ENCODE results near the gene SIK3.

GRCh38 chr11:116882386-116882785, 215.8 kb downstream of the SIK3 start:
- TF ChIP-seq, protein P1, sequence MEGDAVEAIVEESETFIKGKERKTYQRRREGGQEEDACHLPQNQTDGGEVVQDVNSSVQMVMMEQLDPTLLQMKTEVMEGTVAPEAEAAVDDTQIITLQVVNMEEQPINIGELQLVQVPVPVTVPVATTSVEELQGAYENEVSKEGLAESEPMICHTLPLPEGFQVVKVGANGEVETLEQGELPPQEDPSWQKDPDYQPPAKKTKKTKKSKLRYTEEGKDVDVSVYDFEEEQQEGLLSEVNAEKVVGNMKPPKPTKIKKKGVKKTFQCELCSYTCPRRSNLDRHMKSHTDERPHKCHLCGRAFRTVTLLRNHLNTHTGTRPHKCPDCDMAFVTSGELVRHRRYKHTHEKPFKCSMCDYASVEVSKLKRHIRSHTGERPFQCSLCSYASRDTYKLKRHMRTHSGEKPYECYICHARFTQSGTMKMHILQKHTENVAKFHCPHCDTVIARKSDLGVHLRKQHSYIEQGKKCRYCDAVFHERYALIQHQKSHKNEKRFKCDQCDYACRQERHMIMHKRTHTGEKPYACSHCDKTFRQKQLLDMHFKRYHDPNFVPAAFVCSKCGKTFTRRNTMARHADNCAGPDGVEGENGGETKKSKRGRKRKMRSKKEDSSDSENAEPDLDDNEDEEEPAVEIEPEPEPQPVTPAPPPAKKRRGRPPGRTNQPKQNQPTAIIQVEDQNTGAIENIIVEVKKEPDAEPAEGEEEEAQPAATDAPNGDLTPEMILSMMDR (IDR thresholded peaks at IDR 0.05) = no peak
- no peak for TF ChIP-seq POLR2A (IDR thresholded peaks at IDR 0.05)
